ENCODE measurements around the gene LIN37. TPM values are rescaled to one million over a fixed set of nuclear protein-coding genes. Genes with fewer than 3 reads are reported as not detected.

The LIN37 gene
- total RNA-seq, 1 experiment from 2014 or later, result 5.9 TPM

GRCh38 chr19:35743640-35744429 is 4.5 kb upstream of the LIN37 start:
- TF ChIP-seq, protein P1, sequence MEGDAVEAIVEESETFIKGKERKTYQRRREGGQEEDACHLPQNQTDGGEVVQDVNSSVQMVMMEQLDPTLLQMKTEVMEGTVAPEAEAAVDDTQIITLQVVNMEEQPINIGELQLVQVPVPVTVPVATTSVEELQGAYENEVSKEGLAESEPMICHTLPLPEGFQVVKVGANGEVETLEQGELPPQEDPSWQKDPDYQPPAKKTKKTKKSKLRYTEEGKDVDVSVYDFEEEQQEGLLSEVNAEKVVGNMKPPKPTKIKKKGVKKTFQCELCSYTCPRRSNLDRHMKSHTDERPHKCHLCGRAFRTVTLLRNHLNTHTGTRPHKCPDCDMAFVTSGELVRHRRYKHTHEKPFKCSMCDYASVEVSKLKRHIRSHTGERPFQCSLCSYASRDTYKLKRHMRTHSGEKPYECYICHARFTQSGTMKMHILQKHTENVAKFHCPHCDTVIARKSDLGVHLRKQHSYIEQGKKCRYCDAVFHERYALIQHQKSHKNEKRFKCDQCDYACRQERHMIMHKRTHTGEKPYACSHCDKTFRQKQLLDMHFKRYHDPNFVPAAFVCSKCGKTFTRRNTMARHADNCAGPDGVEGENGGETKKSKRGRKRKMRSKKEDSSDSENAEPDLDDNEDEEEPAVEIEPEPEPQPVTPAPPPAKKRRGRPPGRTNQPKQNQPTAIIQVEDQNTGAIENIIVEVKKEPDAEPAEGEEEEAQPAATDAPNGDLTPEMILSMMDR (conservative IDR thresholded peaks at IDR 0.05), result no peak
- Mint-ChIP-seq H3K27me3 (ENCODE audit: low read depth) (no peaks in the 10 kb centered on the region), H3K36me3 (ENCODE audit: insufficient read depth in 1 of 3, low read depth in 3 of 3) (peaks cover 4 to 18% (median 5%) of the 10 kb centered on the region in 3 experiments; a peak in 5 of 7 replicates), H3K27ac (peak overlapping the region; percentile 65 to 100 (median 98); a peak in 3 of 7 replicates), H3K4me1 (peaks cover 23 to 38% of the 10 kb centered on the region in 2 experiments), H3K4me3 (peak overlapping the region; percentile 96), H3K9me3 (no peaks in the 10 kb centered on the region)
- Histone ChIP-seq H3K9ac (ENCODE audit: extremely low read depth, insufficient read length, low read length) (no peak overlapping the region), H3K4me1 (ENCODE audit: insufficient read depth, low read length) (peaks cover 4% of the 10 kb centered on the region; the same call in 1 of the 2 replicates), H3K18ac (ENCODE audit: insufficient read length, low read depth, low read length) (no peak overlapping the region), H4K20me1 (ENCODE audit: control insufficient read depth, insufficient read depth, insufficient read length) (no peaks in the 10 kb centered on the region), H3K4me2 (ENCODE audit: insufficient read depth, insufficient read length, low read length) (peak overlapping the region; percentile 84), H2BK5ac (ENCODE audit: insufficient read length, low read length) (no peak overlapping the region), H2AFZ (ENCODE audit: low read length) (no peak overlapping the region), H3K14ac (ENCODE audit: insufficient read depth, low read length) (no peak overlapping the region), H4K5ac (ENCODE audit: insufficient read length, low read depth, low read length) (no peak overlapping the region), H3K79me1 (ENCODE audit: insufficient read depth, low read depth, low read length, poor library complexity, severe bottlenecking) (peaks cover 3% of the 10 kb centered on the region), H2BK15ac (ENCODE audit: low read depth, low read length) (no peak overlapping the region), H3K27ac (ENCODE audit: insufficient read length, low read depth, low read length) (no peak overlapping the region), H2BK120ac (ENCODE audit: low read depth, low read length, poor library complexity, severe bottlenecking) (no peak overlapping the region), H3K9me3 (ENCODE audit: control insufficient read depth, low read depth, low read length) (no peaks in the 10 kb centered on the region), H4K91ac (ENCODE audit: insufficient read length, low read depth, low read length) (no peak overlapping the region), H3K79me2 (ENCODE audit: insufficient read depth, low read length) (no peaks in the 10 kb centered on the region), H3K27me3 (ENCODE audit: insufficient read depth, low read length) (no peaks in the 10 kb centered on the region), H3K23ac (ENCODE audit: insufficient read length, low read depth, low read length) (no peak overlapping the region), H2BK12ac (ENCODE audit: insufficient read length, low read depth, low read length) (no peak overlapping the region), H3K23me2 (ENCODE audit: insufficient read length, low read depth, low read length, poor library complexity, severe bottlenecking) (peaks cover 21% of the 10 kb centered on the region), H2BK20ac (ENCODE audit: low read depth, low read length, poor library complexity, severe bottlenecking) (no peak overlapping the region), H3K56ac (ENCODE audit: insufficient read length, low read depth, low read length) (no peak overlapping the region), H4K8ac (replicated peaks; ENCODE audit: insufficient read length, low read depth, low read length) (no peak overlapping the region), H3T11ph (ENCODE audit: low read length) (no peak overlapping the region), H3K4ac (ENCODE audit: low read depth, low read length) (no peak overlapping the region), H2AK5ac (ENCODE audit: insufficient read length, low read length) (no peak overlapping the region)
- WGBS (ENCODE audit: extremely low coverage, insufficient read length, low lambda C conversion rate), result no CpG with 5 or more reads among the region's 19 CpGs
- DNase-seq, result no peak

Data from H9 (cell line).